CD14-positive monocyte (primary cell): ENCODE measurements around the gene CUEDC1. TPM values are rescaled to one million over a fixed set of nuclear protein-coding genes. Genes with fewer than 3 reads are reported as not detected.

Experiments used
- DNase-seq, 3 donors: peaks; one replicate each; pipeline ENCODE4 v3.0.0-alpha.2; 2011 to 2022
- H2AFZ ChIP-seq: 2 replicates; pipeline ENCODE4 v1.6.0; 2012; ENCODE audit warnings: mild to moderate bottlenecking, low read depth, low read length, inconsistent platforms; ENCODE audit not compliant: insufficient read depth, poor library complexity, severe bottlenecking
- H3K27ac ChIP-seq, 2 donors: 1 replicate in 1 of 2; 2 replicates in 1 of 2; pipeline ENCODE4 v1.5.1; 2012 to 2013; ENCODE audit warnings: low read length in 2 of 2, control low read depth in 1 of 2, inconsistent platforms in 1 of 2, low read depth in 1 of 2, mild to moderate bottlenecking in 1 of 2
- H3K27me3 ChIP-seq, 2 donors: one replicate each; pipeline versions ENCODE4 v1.6.0 to v1.6.1; 2011 to 2013; ENCODE audit warnings: low read length in 2 of 2; ENCODE audit not compliant: control insufficient read depth in 2 of 2, insufficient read depth in 2 of 2
- H3K36me3 ChIP-seq, 2 donors: replicated peaks in 1 of 2; 1 replicate in 1 of 2; 2 replicates in 1 of 2; pipeline versions ENCODE4 v1.5.1 to v1.6.1; 2012 to 2013; ENCODE audit warnings: low read length in 2 of 2, control low read depth in 1 of 2, inconsistent platforms in 1 of 2, mild to moderate bottlenecking in 1 of 2; ENCODE audit not compliant: insufficient read depth in 2 of 2, control insufficient read depth in 1 of 2
- H3K4me1 ChIP-seq, 2 donors: 1 replicate in 1 of 2; 2 replicates in 1 of 2; pipeline versions ENCODE4 v1.5.1 to v1.6.1; 2012 to 2013; ENCODE audit warnings: low read length in 2 of 2, control low read depth in 1 of 2, inconsistent platforms in 1 of 2, mild to moderate bottlenecking in 1 of 2, moderate library complexity in 1 of 2; ENCODE audit not compliant: insufficient read depth in 2 of 2, control insufficient read depth in 1 of 2
- H3K4me2 ChIP-seq: replicated peaks from 2 replicates; pipeline ENCODE3; 2012; ENCODE audit warnings: low read length, moderate library complexity, mild to moderate bottlenecking; ENCODE audit not compliant: poor library complexity, severe bottlenecking; ENCODE audit errors: extremely low read depth
- H3K4me3 ChIP-seq, 3 experiments: fragments of 200-600 bp in 1 of 3; sonication (generic) in 1 of 3; replicated peaks in 1 of 3; 1 replicate in 2 of 3; 2 replicates in 1 of 3; pipeline ENCODE4 v1.5.1; 2011 to 2013; ENCODE audit warnings: low read length in 3 of 3, mild to moderate bottlenecking in 3 of 3, control low read depth in 2 of 3, low read depth in 2 of 3, inconsistent platforms in 1 of 3, moderate library complexity in 1 of 3
- H3K79me2 ChIP-seq: 2 replicates; pipeline ENCODE4 v1.6.0; 2012; ENCODE audit warnings: mild to moderate bottlenecking, control low read depth, inconsistent platforms, low read length, moderate library complexity; ENCODE audit not compliant: insufficient read depth
- H3K9ac ChIP-seq: 2 replicates; pipeline ENCODE4 v1.6.0; 2017; ENCODE audit warnings: low read length, mild to moderate bottlenecking; ENCODE audit not compliant: insufficient read depth, poor library complexity, severe bottlenecking
- H3K9me3 ChIP-seq, 2 donors: replicated peaks in 1 of 2; 1 replicate in 1 of 2; 2 replicates in 1 of 2; pipeline versions ENCODE4 v1.5.1 to v1.6.1; 2012 to 2013; ENCODE audit warnings: low read length in 2 of 2, control low read depth in 1 of 2; ENCODE audit not compliant: control insufficient read depth in 1 of 2, insufficient read depth in 1 of 2
- H4K20me1 ChIP-seq: 2 replicates; pipeline ENCODE4 v1.6.0; 2012; ENCODE audit warnings: mild to moderate bottlenecking, low read length, control low read depth, moderate library complexity; ENCODE audit not compliant: insufficient read depth
- H3K27ac Mint-ChIP-seq, 7 donors: one replicate each; pipeline ENCODE4 v1.8.0; 2020; ENCODE audit warnings: mild to moderate bottlenecking in 7 of 7, mixed read lengths in 7 of 7, moderate library complexity in 6 of 7, inconsistent platforms in 2 of 7
- H3K27me3 Mint-ChIP-seq, 3 donors: one replicate each; pipeline ENCODE4 v1.8.0; 2021 to 2022; ENCODE audit warnings: low read depth in 3 of 3, mild to moderate bottlenecking in 3 of 3, mixed read lengths in 3 of 3, moderate library complexity in 3 of 3, inconsistent platforms in 1 of 3
- H3K36me3 Mint-ChIP-seq, 2 donors: one replicate each; pipeline ENCODE4 v1.8.0; 2020; ENCODE audit warnings: mixed read lengths in 2 of 2, inconsistent platforms in 1 of 2, mild to moderate bottlenecking in 1 of 2
- H3K4me1 Mint-ChIP-seq: one replicate; pipeline ENCODE4 v1.8.0; 2020; ENCODE audit warnings: mild to moderate bottlenecking, mixed read lengths
- H3K4me3 Mint-ChIP-seq, 2 donors: one replicate each; pipeline ENCODE4 v1.8.0; 2020; ENCODE audit warnings: mild to moderate bottlenecking in 2 of 2, mixed read lengths in 2 of 2, moderate library complexity in 1 of 2
- H3K9me3 Mint-ChIP-seq, 7 donors: one replicate each; pipeline ENCODE4 v1.8.0; 2020 to 2022; ENCODE audit warnings: mixed read lengths in 7 of 7, mild to moderate bottlenecking in 6 of 7, moderate library complexity in 6 of 7, inconsistent platforms in 2 of 7
- CTCF ChIP-seq: fragments of 200-600 bp; IDR thresholded peaks from one replicate; pipeline ENCODE4 v1.8.0; 2022; ENCODE audit warnings: antibody characterized with exemption, mild to moderate bottlenecking
- WGBS: methylation state at CpG from one replicate; pipeline ENCODE4 v1.1.5; 2013; ENCODE audit warnings: missing lambda C conversion rate; ENCODE audit not compliant: insufficient coverage; 5-methylcytosine and 5-hydroxymethylcytosine counted together
- intact Hi-C, 2 donors: fragments of 100-400 bp; cut with micrococcal nuclease; formaldehyde crosslinking; loops; one replicate each; pipeline versions ENCODE4 v1.15.0 to v1.15.1; 2023
- polyA plus RNA-seq, 3 donors: library from polyadenylated mRNA; depleted of rRNA in 1 of 3; unstranded in 2 of 3; stranded (reverse) in 1 of 3; fragments of 300-500 nt in 2 of 3; fragments of >200 nt in 1 of 3; fragmentation: Illumina TruSeq in 2 of 3; gene quantifications; 1 replicate in 2 of 3; 2 replicates in 1 of 3; pipeline ENCODE4 v1.2.3, GENCODE V29; 2012 to 2021

CUEDC1 gene
- polyA plus RNA-seq, 3 donors, result 4.2 to 31.0 (median 4.3) TPM

DNA sequence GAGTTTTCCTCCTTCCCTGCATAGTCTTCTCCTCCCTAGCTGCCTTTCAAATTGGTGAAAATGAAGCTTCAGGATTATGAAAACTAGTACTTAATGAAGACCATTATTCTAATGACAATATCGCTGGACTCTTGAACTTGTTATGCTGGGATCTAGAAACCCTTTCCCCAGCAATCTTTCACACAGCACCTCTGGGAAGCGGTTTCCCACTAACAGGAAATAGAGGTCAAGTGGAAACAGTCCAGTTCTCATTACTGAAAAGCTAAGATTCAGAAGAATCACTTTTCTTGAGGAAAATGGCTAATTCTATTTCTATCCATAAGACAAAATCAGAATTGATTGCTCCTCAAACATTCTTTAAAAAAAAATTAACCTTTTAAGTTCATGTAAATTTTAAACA is 34.8 kb upstream of the CUEDC1 start:
- H4K20me1 ChIP-seq, result peaks cover 25% of the 10 kb centered on the region
- H3K9ac ChIP-seq, result no peak overlapping the region
- H3K27ac ChIP-seq, result no peak overlapping the region
- peaks cover 40 to 50% of the 10 kb centered on the region in 2 donors for H3K4me1 ChIP-seq
- H3K79me2 ChIP-seq, result peaks cover 36% of the 10 kb centered on the region
- Mint-ChIP-seq H3K36me3 (peaks cover 0 to 5% of the 10 kb centered on the region in 2 donors), H3K4me1 (peaks cover 51% of the 10 kb centered on the region), H3K4me3 (no peak overlapping the region), H3K27me3 (peaks cover 0 to 2% (median 0%) of the 10 kb centered on the region in 3 donors), H3K9me3 (no peaks in the 10 kb centered on the region), H3K27ac (no peak overlapping the region)
- no peak overlapping the region for H3K4me3 ChIP-seq
- no peak for DNase-seq
- no peak overlapping the region for H3K4me2 ChIP-seq
- H2AFZ ChIP-seq, result no peak overlapping the region
- H3K9me3 ChIP-seq, result no peaks in the 10 kb centered on the region
- WGBS, result no CpG with 5 or more reads among the region's 2 CpGs
- peaks cover 0 to 1% of the 10 kb centered on the region in 2 donors for H3K36me3 ChIP-seq
- H3K27me3 ChIP-seq, result no peaks in the 10 kb centered on the region
- intact Hi-C loops, result no loop called here
- no peak for TF ChIP-seq CTCF

DNA sequence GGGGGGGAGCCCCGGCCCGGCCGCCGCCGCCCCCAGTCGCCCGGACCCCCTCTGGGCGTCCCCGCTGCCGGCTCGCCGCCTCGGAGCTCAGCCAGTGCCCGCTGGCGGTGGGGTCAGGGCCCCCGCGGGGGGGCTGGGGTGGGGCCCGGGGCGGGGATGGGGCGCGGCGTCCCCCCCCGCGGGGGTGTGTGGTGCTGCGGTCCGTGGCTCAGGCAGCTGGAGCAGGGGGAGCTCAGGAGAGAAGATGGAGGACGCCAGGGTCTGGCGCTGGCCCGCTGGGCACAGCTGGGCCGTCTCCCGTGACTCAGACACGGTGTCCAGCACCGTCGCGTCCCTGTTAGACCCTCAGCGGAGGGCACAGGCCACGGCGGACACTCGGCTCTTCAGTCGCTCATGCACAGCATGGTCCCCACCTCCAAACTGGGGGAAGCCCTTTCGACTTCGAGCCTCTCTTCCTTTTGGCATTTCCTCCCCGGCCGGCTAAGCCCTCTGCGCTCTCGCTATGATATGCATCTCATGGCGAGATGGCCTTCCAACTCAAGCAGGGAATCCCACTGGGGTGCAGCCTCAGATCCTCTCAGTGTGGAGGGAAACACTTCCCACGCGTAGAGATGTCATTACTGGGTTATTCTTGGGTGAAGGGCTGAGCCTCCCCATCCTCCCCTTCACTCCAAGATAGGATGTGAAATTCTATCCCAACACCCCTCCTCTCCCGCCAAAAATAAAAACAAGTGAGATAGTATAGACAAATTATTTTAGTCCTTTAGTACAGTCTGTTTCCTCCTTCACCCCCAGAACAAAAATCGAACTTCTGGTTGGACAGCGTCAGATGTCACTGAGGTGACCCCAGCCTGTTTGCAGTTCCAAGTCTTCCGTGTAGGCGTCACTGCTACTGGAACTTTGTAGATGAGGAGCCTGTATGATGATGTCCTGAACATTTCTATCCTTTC is 33.4 kb upstream of the CUEDC1 start:
- 0% methylated on average over 30 of the region's 54 CpGs for WGBS
- Histone ChIP-seq H3K4me1 (peaks cover 38 to 56% of the 10 kb centered on the region in 2 donors), H3K9ac (peak overlapping the region; percentile 91)

More for the DNA sequence above, 33.4 kb upstream of the CUEDC1 start:
- H4K20me1 ChIP-seq, result peaks cover 37% of the 10 kb centered on the region
- peak overlapping the region; percentile 54 to 92 for H3K27ac ChIP-seq
- Mint-ChIP-seq H3K27me3 (peaks cover 0 to 2% (median 0%) of the 10 kb centered on the region in 3 donors), H3K4me3 (peak overlapping the region; percentile 95 to 96), H3K27ac (peak overlapping the region; percentile 90 to 97 (median 95)), H3K9me3 (no peaks in the 10 kb centered on the region), H3K36me3 (peaks cover 2 to 14% of the 10 kb centered on the region in 2 donors), H3K4me1 (peaks cover 56% of the 10 kb centered on the region)
- intact Hi-C loops, result loop anchor here in 1 of 2 donors (5.0 kb wide), 2 partner anchors 41 to 96 kb away; no protein-coding TSS in a partner anchor
- H3K4me3 ChIP-seq, result peak overlapping the region; percentile 54 to 91 (median 80)
- DNase-seq, result peak; percentile 59 to 76 (median 61)
- no peak for TF ChIP-seq CTCF
- no peaks in the 10 kb centered on the region for H3K27me3 ChIP-seq
- H2AFZ ChIP-seq, result peak overlapping the region; percentile 95
- H3K4me2 ChIP-seq, result peak overlapping the region; percentile 96
- H3K79me2 ChIP-seq, result peaks cover 51% of the 10 kb centered on the region
- peaks cover 0 to 16% of the 10 kb centered on the region in 2 donors for H3K36me3 ChIP-seq
- H3K9me3 ChIP-seq, result no peaks in the 10 kb centered on the region
